ENCODE measurements around the gene TSSK6.
A peak's percentile ranks its signal among the peaks of the same experiment; 100 is the strongest.
"Not testable (repeated sequence)": the region's sequence is repeated elsewhere in the genome, so short reads cannot be mapped to it uniquely, and the experiment has no call there.

TSSK6 gene

GRCh38 chr19:19477705-19478383 is 37.5 kb downstream of the TSSK6 start:
- in situ Hi-C loops (cut with MboI; ENCODE audit: low pct_unique_long_range_greater_than_20kb, low sequenced_read_pairs): no loop called here
- no peak for DNase-seq

- in situ Hi-C loops (cut with MboI; ENCODE audit: low pct_unique_long_range_greater_than_20kb, low sequenced_read_pairs): no loop called here
- DNase-seq: no peak
These were observed 39.2 kb downstream of the TSSK6 start for GRCh38 chr19:19475849-19476828.

- DNase-seq: no peak
- in situ Hi-C loops (cut with MboI; ENCODE audit: low pct_unique_long_range_greater_than_20kb, low sequenced_read_pairs): no loop called here
These were observed 40.2 kb downstream of the TSSK6 start for GRCh38 chr19:19475015-19475765.

- in situ Hi-C loops (cut with MboI; ENCODE audit: low pct_unique_long_range_greater_than_20kb, low sequenced_read_pairs); DNase-seq: not testable (repeated sequence)
These were observed 43.2 kb downstream of the TSSK6 start for GRCh38 chr19:19472106-19472505.

GRCh38 chr19:19471682-19472081 is 43.7 kb downstream of the TSSK6 start:
- no peak for DNase-seq
- in situ Hi-C loops (cut with MboI; ENCODE audit: low pct_unique_long_range_greater_than_20kb, low sequenced_read_pairs): no loop called here

- DNase-seq: peak; percentile 39
- in situ Hi-C loops (cut with MboI; ENCODE audit: low pct_unique_long_range_greater_than_20kb, low sequenced_read_pairs): no loop called here
These were observed 44.8 kb downstream of the TSSK6 start for GRCh38 chr19:19470579-19470978.

- in situ Hi-C loops (cut with MboI; ENCODE audit: low pct_unique_long_range_greater_than_20kb, low sequenced_read_pairs): no loop called here
These were observed 46.8 kb downstream of the TSSK6 start for GRCh38 chr19:19468424-19469050.

GRCh38 chr19:19466201-19466600 is 49.1 kb downstream of the TSSK6 start:
- in situ Hi-C loops (cut with MboI; ENCODE audit: low pct_unique_long_range_greater_than_20kb, low sequenced_read_pairs): no loop called here
- no peak for DNase-seq

More at GRCh38 chr19:19468424-19469050, 46.8 kb downstream of the TSSK6 start:
- no peak for DNase-seq

- in situ Hi-C loops (cut with MboI; ENCODE audit: low pct_unique_long_range_greater_than_20kb, low sequenced_read_pairs): no loop called here
- no peak for DNase-seq
These were observed 49.8 kb downstream of the TSSK6 start for GRCh38 chr19:19465436-19466070.

GRCh38 chr19:19464339-19465098 is 50.8 kb downstream of the TSSK6 start:
- DNase-seq: no peak
- in situ Hi-C loops (cut with MboI; ENCODE audit: low pct_unique_long_range_greater_than_20kb, low sequenced_read_pairs): no loop called here

Measured in KBM-7 (cell line).